ENCODE measurements around the gene ZNF331. TPM values are rescaled to one million over a fixed set of nuclear protein-coding genes. Genes with fewer than 3 reads are reported as not detected.

ZNF331 gene
- total RNA-seq, 2 experiments from 2014 or later = 16.2 to 23.7 TPM

- Histone ChIP-seq H3K9me2 (ENCODE audit: insufficient read depth, low read length) (no peaks in the 10 kb centered on the region), H3K79me2 (ENCODE audit: insufficient read depth, low read depth, low read length) (no peaks in the 10 kb centered on the region), H3K27ac (ENCODE audit: low read depth, low read length, poor library complexity, severe bottlenecking) (no peak overlapping the region), H3K9me3 (ENCODE audit: low read length) (no peaks in the 10 kb centered on the region), H3K4me1 (ENCODE audit: insufficient read depth, low read length, poor library complexity, severe bottlenecking) (no peaks in the 10 kb centered on the region), H3K36me3 (ENCODE audit: insufficient read depth, low read length) (peaks cover 17% of the 10 kb centered on the region), H4K20me1 (ENCODE audit: insufficient read depth, low read length) (no peaks in the 10 kb centered on the region), H3K4me2 (ENCODE audit: low read length) (no peak overlapping the region), H2AFZ (ENCODE audit: low read length) (no peak overlapping the region), H3K4me3 (ENCODE audit: low read depth, low read length, poor library complexity, severe bottlenecking) (no peak overlapping the region)
- no peak for TF ChIP-seq CTCF (conservative IDR thresholded peaks at IDR 0.05; ENCODE audit: low read length)
- no peak for TF ChIP-seq EZH2phosphoT487 (IDR thresholded peaks at IDR 0.05; ENCODE audit: borderline replicate concordance, low read depth, low read length)
- no TSS peak for BruUV-seq (replicated peaks)
- ChIA-PET CTCF (ENCODE audit: unreplicated experiment) (no interaction called here), POLR2A (no interaction called here)
- intact Hi-C loops (cut with micrococcal nuclease; ENCODE audit: unreplicated experiment) = no loop called here
- DNase-seq (ENCODE audit: low spot score) = no peak
Observed at GRCh38 chr19:53583181-53583580, 45.2 kb downstream of the ZNF331 start.

- H3K9me2 ChIP-seq (ENCODE audit: insufficient read depth, low read length) = no peaks in the 10 kb centered on the region
- H2AFZ ChIP-seq (ENCODE audit: low read length) = no peak overlapping the region
- no peak overlapping the region for H3K4me3 ChIP-seq (ENCODE audit: low read depth, low read length, poor library complexity, severe bottlenecking)
- ChIA-PET POLR2A (no interaction called here), CTCF (ENCODE audit: unreplicated experiment) (no interaction called here)
- intact Hi-C loops (cut with micrococcal nuclease; ENCODE audit: unreplicated experiment) = no loop called here
- H3K79me2 ChIP-seq (ENCODE audit: insufficient read depth, low read depth, low read length) = no peaks in the 10 kb centered on the region
- TF ChIP-seq CTCF (conservative IDR thresholded peaks at IDR 0.05; ENCODE audit: low read length) = no peak
- no peak for TF ChIP-seq EZH2phosphoT487 (IDR thresholded peaks at IDR 0.05; ENCODE audit: borderline replicate concordance, low read depth, low read length)
- H3K27ac ChIP-seq (ENCODE audit: low read depth, low read length, poor library complexity, severe bottlenecking) = no peak overlapping the region
- no peaks in the 10 kb centered on the region for H4K20me1 ChIP-seq (ENCODE audit: insufficient read depth, low read length)
- H3K4me1 ChIP-seq (ENCODE audit: insufficient read depth, low read length, poor library complexity, severe bottlenecking) = no peaks in the 10 kb centered on the region
- no peak overlapping the region for H3K4me2 ChIP-seq (ENCODE audit: low read length)
- H3K36me3 ChIP-seq (ENCODE audit: insufficient read depth, low read length) = no peaks in the 10 kb centered on the region
- H3K9me3 ChIP-seq (ENCODE audit: low read length) = no peaks in the 10 kb centered on the region
- DNase-seq (ENCODE audit: low spot score) = no peak
- BruUV-seq (replicated peaks) = no TSS peak
Observed at GRCh38 chr19:53586277-53586691, 48.3 kb downstream of the ZNF331 start.

GRCh38 chr19:53594811-53595509 is 57.0 kb downstream of the ZNF331 start:
- intact Hi-C loops (cut with micrococcal nuclease; ENCODE audit: unreplicated experiment) = no loop called here

More at GRCh38 chr19:53594811-53595509, 57.0 kb downstream of the ZNF331 start:
- Histone ChIP-seq H3K4me1 (ENCODE audit: insufficient read depth, low read length, poor library complexity, severe bottlenecking) (no peaks in the 10 kb centered on the region), H4K20me1 (ENCODE audit: insufficient read depth, low read length) (no peaks in the 10 kb centered on the region), H3K27ac (ENCODE audit: low read depth, low read length, poor library complexity, severe bottlenecking) (no peak overlapping the region), H3K4me2 (ENCODE audit: low read length) (no peak overlapping the region), H3K79me2 (ENCODE audit: insufficient read depth, low read depth, low read length) (no peaks in the 10 kb centered on the region), H3K9me2 (ENCODE audit: insufficient read depth, low read length) (no peaks in the 10 kb centered on the region), H3K9me3 (ENCODE audit: low read length) (no peaks in the 10 kb centered on the region), H3K36me3 (ENCODE audit: insufficient read depth, low read length) (no peaks in the 10 kb centered on the region), H2AFZ (ENCODE audit: low read length) (no peak overlapping the region), H3K4me3 (ENCODE audit: low read depth, low read length, poor library complexity, severe bottlenecking) (no peak overlapping the region)
- no TSS peak for BruUV-seq (replicated peaks)
- ChIA-PET POLR2A (no interaction called here), CTCF (ENCODE audit: unreplicated experiment) (no interaction called here)
- TF ChIP-seq CTCF (conservative IDR thresholded peaks at IDR 0.05; ENCODE audit: low read length) = no peak
- no peak for TF ChIP-seq EZH2phosphoT487 (IDR thresholded peaks at IDR 0.05; ENCODE audit: borderline replicate concordance, low read depth, low read length)
- DNase-seq (ENCODE audit: low spot score) = no peak

All from OCI-LY7 (cell line).